Raji (cell line): Measurements from ENCODE around the gene TMEM132C.

Experiments
- POLR2A ChIP-seq: IDR thresholded peaks from 2 replicates; pipeline ENCODE4 v1.6.1; 2011; ENCODE audit warnings: low read depth, low read length, control low read depth; ENCODE audit not compliant: insufficient read depth

Gene TMEM132C

GRCh38 chr12:128418944-128419343 is 152.0 kb downstream of the TMEM132C start:
- no peak for TF ChIP-seq POLR2A

- no peak for TF ChIP-seq POLR2A
These were observed 153.2 kb downstream of the TMEM132C start for GRCh38 chr12:128420163-128420562.

- no peak for TF ChIP-seq POLR2A
These were observed 154.4 kb downstream of the TMEM132C start for GRCh38 chr12:128421375-128421774.

GRCh38 chr12:128423205-128423604 is 156.2 kb downstream of the TMEM132C start:
- no peak for TF ChIP-seq POLR2A

- TF ChIP-seq POLR2A = no peak
These were observed 158.0 kb downstream of the TMEM132C start for GRCh38 chr12:128424931-128425431.

GRCh38 chr12:128425666-128426331 is 158.8 kb downstream of the TMEM132C start:
- no peak for TF ChIP-seq POLR2A

- TF ChIP-seq POLR2A = no peak
These were observed 159.5 kb downstream of the TMEM132C start for GRCh38 chr12:128426511-128426910.

- TF ChIP-seq POLR2A = no peak
These were observed 172.8 kb downstream of the TMEM132C start for GRCh38 chr12:128439796-128440195.

- no peak for TF ChIP-seq POLR2A
These were observed 175.1 kb downstream of the TMEM132C start for GRCh38 chr12:128442096-128442495.

GRCh38 chr12:128444598-128444997 is 177.6 kb downstream of the TMEM132C start:
- no peak for TF ChIP-seq POLR2A

- no peak for TF ChIP-seq POLR2A
These were observed 178.6 kb downstream of the TMEM132C start for GRCh38 chr12:128445415-128446127.

- no peak for TF ChIP-seq POLR2A
These were observed 182.3 kb downstream of the TMEM132C start for GRCh38 chr12:128449146-128449894.

- no peak for TF ChIP-seq POLR2A
These were observed 183.8 kb downstream of the TMEM132C start for GRCh38 chr12:128450810-128451209.

GRCh38 chr12:128455851-128456250 is 188.9 kb downstream of the TMEM132C start:
- TF ChIP-seq POLR2A = no peak

GRCh38 chr12:128456922-128457321 is 190.0 kb downstream of the TMEM132C start:
- no peak for TF ChIP-seq POLR2A
